ENCODE results near the gene NID1. TPM values are rescaled to one million over a fixed set of nuclear protein-coding genes. Genes with fewer than 3 reads are reported as not detected.

Gene NID1
- total and polyA plus RNA-seq, 2 donors (not counting 3 experiments of a cell fraction or from before 2014, with no cell fraction given) = 87.0 to 109 TPM

DNA sequence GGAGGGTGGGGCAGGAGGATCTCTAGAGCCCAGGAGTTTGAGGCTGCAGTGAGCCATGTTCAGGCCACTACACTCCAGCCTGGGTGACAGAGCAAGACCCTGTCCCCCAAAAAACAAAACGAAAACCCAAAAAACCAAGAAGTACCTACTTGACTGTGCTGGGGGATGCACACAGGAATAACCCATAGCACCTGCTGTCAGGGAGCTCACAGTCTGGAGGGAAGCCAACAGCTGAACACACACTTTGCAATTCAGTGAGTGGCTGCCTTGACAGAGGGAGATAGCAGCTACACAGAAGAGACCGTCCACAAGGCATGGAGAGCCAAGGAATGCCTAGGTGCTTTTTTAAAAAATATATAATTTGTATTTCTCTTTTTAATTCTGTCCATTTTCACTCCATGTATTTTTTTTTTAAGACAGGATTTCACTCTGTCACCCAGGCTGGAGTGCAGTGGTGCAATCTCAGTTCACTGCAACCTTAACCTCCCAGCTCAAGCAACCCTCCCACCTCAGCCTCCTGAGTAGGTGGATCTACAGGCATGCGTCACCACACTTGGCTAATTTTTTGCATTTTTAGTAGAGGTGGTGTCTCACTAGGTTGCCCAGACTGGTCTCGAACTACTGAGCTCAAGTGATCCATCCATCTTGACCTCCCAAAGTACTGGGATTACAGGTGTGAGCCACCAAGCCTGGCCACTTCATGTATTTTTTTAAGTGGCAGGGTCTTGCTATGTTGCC lies 68.7 kb downstream of the NID1 start:
- H3K9ac ChIP-seq (replicated peaks; ENCODE audit: extremely low read depth, insufficient read depth, low read length) = no peak overlapping the region
- intact Hi-C loops (cut with micrococcal nuclease) (no loop called here), dilution Hi-C loops (cut with MboI; ENCODE audit: extremely low pct_ligation_motif_present, low sequenced_read_pairs) (no loop called here)
- peaks cover 23% of the 10 kb centered on the region for H3K4me1 ChIP-seq (ENCODE audit: control insufficient read depth, extremely low read depth, insufficient read depth, low read length)
- no peaks in the 10 kb centered on the region for H3K27me3 ChIP-seq (ENCODE audit: control insufficient read depth in 2 of 2, insufficient read depth in 2 of 2, low read length in 2 of 2)
- H2AFZ ChIP-seq (ENCODE audit: low read depth, low read length) = no peak overlapping the region
- H3K4me2 ChIP-seq (ENCODE audit: insufficient read depth, low read length) = no peak overlapping the region
- no peaks in the 10 kb centered on the region for H3K79me2 ChIP-seq (ENCODE audit: control insufficient read depth, insufficient read depth, low read length)
- CTCF ChIA-PET = interaction anchor here (0.8 to 1.5 kb wide), 3 partner anchors 13 to 24 kb away, joined by 3 to 7 read pairs (median 4); no protein-coding TSS in a partner anchor
- H3K36me3 ChIP-seq (ENCODE audit: control insufficient read depth in 2 of 2, extremely low read depth in 1 of 2, insufficient read depth in 2 of 2, low read length in 2 of 2) = peaks cover 0 to 7% of the 10 kb centered on the region in 2 experiments
- DNase-seq (ENCODE audit: low read depth, low spot score) = no peak
- no peaks in the 10 kb centered on the region for H3K9me1 ChIP-seq (replicated peaks; ENCODE audit: control insufficient read depth, extremely low read depth, insufficient read depth, low read length)
- no peak for FAIRE-seq
- no peaks in the 10 kb centered on the region for H3K9me3 ChIP-seq (replicated peaks; ENCODE audit: control insufficient read depth, insufficient read depth, low read length)
- BruUV-seq (replicated peaks) = no TSS peak
- POLR2A ChIA-PET = no interaction called here
- no peak overlapping the region for H3K4me3 ChIP-seq (replicated peaks in 1 of 3; ENCODE audit: insufficient read depth in 1 of 3, low read depth in 1 of 3, low read length in 3 of 3)
- TF ChIP-seq POLR2A (IDR thresholded peaks at IDR 0.05; ENCODE audit: low read depth, low read length) (no peak), JUN (IDR thresholded peaks at IDR 0.05; ENCODE audit: borderline replicate concordance, insufficient read depth, insufficient read length, low read depth) (no peak), FOS (IDR thresholded peaks at IDR 0.05; ENCODE audit: borderline replicate concordance, insufficient read depth, low read length) (no peak), GATA2 (IDR thresholded peaks at IDR 0.05; ENCODE audit: insufficient read depth, insufficient read length, low read depth, low read length) (no peak), MYC (IDR thresholded peaks at IDR 0.05; ENCODE audit: low read depth, low read length) (no peak), EZH2 (IDR thresholded peaks at IDR 0.05; ENCODE audit: borderline replicate concordance, low read depth, low read length, severe bottlenecking) (no peak), POLR2AphosphoS5 (IDR thresholded peaks at IDR 0.05; ENCODE audit: insufficient read depth, low read depth, low read length) (no peak)
- TF ChIP-seq, protein P1, sequence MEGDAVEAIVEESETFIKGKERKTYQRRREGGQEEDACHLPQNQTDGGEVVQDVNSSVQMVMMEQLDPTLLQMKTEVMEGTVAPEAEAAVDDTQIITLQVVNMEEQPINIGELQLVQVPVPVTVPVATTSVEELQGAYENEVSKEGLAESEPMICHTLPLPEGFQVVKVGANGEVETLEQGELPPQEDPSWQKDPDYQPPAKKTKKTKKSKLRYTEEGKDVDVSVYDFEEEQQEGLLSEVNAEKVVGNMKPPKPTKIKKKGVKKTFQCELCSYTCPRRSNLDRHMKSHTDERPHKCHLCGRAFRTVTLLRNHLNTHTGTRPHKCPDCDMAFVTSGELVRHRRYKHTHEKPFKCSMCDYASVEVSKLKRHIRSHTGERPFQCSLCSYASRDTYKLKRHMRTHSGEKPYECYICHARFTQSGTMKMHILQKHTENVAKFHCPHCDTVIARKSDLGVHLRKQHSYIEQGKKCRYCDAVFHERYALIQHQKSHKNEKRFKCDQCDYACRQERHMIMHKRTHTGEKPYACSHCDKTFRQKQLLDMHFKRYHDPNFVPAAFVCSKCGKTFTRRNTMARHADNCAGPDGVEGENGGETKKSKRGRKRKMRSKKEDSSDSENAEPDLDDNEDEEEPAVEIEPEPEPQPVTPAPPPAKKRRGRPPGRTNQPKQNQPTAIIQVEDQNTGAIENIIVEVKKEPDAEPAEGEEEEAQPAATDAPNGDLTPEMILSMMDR (IDR thresholded peaks at IDR 0.05; ENCODE audit: extremely low read depth in 1 of 2, insufficient read depth in 1 of 2, low read depth in 1 of 2, low read length in 2 of 2) = no peak
- TF ChIP-seq, protein P2, sequence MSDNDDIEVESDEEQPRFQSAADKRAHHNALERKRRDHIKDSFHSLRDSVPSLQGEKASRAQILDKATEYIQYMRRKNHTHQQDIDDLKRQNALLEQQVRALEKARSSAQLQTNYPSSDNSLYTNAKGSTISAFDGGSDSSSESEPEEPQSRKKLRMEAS (IDR thresholded peaks at IDR 0.05; ENCODE audit: insufficient read depth, insufficient read length) = no peak
- H3K27ac ChIP-seq (ENCODE audit: insufficient read depth, low read depth, low read length) = no peak overlapping the region
- H4K20me1 ChIP-seq (replicated peaks; ENCODE audit: control insufficient read depth, extremely low read depth, insufficient read depth, low read length) = no peaks in the 10 kb centered on the region

Measured in endothelial cell of umbilical vein (primary cell).